ENCODE data around the gene DPP10.

GRCh38 chr2:115160531-115161080 is 718.2 kb downstream of the DPP10 start:
- TF ChIP-seq CTCF (IDR thresholded peaks at IDR 0.05) = no peak
- TF ChIP-seq REST (IDR thresholded peaks at IDR 0.05; ENCODE audit: insufficient read depth in 1 of 2, low read depth in 2 of 2, low read length in 1 of 2) = no peak
- no peak for TF ChIP-seq POLR2AphosphoS5 (IDR thresholded peaks at IDR 0.05; ENCODE audit: low read depth, low read length)
- TF ChIP-seq SIN3A (IDR thresholded peaks at IDR 0.05; ENCODE audit: borderline replicate concordance, insufficient read depth, low read depth, low read length) = no peak
- TF ChIP-seq TCF7L2 (IDR thresholded peaks at IDR 0.05; ENCODE audit: low read depth, low read length) = no peak
